ENCODE measurements around the gene RNF227.

The RNF227 gene

DNA sequence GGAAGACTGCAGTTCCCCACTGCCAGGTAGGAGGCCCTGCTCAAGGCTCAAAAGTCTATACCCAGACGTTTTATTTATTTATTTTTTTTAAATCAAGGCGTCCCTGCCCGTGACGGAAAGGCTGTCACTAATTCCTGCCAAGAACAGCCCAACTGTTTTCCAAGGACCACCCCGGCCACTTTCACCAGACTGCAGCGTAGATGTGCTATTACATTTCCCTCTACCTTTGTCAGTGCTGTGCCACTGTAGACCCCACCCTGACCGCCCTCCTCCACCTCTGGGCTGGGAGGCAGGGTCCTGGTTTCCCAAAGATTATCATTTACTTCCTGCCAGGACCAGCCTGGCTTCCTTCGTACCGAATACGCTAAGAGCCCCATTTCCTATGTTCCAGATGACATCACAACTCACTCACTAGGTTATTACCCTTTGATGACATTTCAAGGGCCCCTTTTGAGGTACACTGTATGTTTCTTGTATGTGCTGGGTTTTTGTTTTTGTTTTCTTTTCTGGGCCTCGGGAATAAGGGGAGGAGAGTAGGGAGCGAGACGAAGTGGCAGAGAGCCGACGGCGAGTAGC, 6.3 kb upstream of the RNF227 start:
- no peak for TF ChIP-seq ZC3H10 (CRISPR knock-in tag; IDR thresholded peaks at IDR 0.05)
- no peak for TF ChIP-seq TCF4 (CRISPR knock-in tag; IDR thresholded peaks at IDR 0.05; ENCODE audit: borderline replicate concordance)
- TF ChIP-seq ZFP3 (CRISPR knock-in tag; IDR thresholded peaks at IDR 0.05) = no peak
- TF ChIP-seq ARNTL (CRISPR knock-in tag; IDR thresholded peaks at IDR 0.05; ENCODE audit: borderline replicate concordance, low read depth) = no peak
- TF ChIP-seq PPARA (CRISPR knock-in tag; IDR thresholded peaks at IDR 0.05; ENCODE audit: borderline replicate concordance) = no peak
- TF ChIP-seq, protein P1, sequence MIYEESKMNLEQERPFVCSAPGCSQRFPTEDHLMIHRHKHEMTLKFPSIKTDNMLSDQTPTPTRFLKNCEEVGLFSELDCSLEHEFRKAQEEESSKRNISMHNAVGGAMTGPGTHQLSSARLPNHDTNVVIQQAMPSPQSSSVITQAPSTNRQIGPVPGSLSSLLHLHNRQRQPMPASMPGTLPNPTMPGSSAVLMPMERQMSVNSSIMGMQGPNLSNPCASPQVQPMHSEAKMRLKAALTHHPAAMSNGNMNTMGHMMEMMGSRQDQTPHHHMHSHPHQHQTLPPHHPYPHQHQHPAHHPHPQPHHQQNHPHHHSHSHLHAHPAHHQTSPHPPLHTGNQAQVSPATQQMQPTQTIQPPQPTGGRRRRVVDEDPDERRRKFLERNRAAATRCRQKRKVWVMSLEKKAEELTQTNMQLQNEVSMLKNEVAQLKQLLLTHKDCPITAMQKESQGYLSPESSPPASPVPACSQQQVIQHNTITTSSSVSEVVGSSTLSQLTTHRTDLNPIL (CRISPR knock-in tag; IDR thresholded peaks at IDR 0.05; ENCODE audit: low read depth) = no peak
- TF ChIP-seq ESRRG (CRISPR knock-in tag; IDR thresholded peaks at IDR 0.05) = no peak
- TF ChIP-seq SNAI2 (CRISPR knock-in tag; IDR thresholded peaks at IDR 0.05) = no peak
- TF ChIP-seq, protein P2, sequence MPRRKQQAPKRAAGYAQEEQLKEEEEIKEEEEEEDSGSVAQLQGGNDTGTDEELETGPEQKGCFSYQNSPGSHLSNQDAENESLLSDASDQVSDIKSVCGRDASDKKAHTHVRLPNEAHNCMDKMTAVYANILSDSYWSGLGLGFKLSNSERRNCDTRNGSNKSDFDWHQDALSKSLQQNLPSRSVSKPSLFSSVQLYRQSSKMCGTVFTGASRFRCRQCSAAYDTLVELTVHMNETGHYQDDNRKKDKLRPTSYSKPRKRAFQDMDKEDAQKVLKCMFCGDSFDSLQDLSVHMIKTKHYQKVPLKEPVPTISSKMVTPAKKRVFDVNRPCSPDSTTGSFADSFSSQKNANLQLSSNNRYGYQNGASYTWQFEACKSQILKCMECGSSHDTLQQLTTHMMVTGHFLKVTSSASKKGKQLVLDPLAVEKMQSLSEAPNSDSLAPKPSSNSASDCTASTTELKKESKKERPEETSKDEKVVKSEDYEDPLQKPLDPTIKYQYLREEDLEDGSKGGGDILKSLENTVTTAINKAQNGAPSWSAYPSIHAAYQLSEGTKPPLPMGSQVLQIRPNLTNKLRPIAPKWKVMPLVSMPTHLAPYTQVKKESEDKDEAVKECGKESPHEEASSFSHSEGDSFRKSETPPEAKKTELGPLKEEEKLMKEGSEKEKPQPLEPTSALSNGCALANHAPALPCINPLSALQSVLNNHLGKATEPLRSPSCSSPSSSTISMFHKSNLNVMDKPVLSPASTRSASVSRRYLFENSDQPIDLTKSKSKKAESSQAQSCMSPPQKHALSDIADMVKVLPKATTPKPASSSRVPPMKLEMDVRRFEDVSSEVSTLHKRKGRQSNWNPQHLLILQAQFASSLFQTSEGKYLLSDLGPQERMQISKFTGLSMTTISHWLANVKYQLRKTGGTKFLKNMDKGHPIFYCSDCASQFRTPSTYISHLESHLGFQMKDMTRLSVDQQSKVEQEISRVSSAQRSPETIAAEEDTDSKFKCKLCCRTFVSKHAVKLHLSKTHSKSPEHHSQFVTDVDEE (CRISPR knock-in tag; IDR thresholded peaks at IDR 0.05) = no peak
- TF ChIP-seq TOX (CRISPR knock-in tag; IDR thresholded peaks at IDR 0.05; ENCODE audit: borderline replicate concordance) = no peak
- TF ChIP-seq, protein P3, sequence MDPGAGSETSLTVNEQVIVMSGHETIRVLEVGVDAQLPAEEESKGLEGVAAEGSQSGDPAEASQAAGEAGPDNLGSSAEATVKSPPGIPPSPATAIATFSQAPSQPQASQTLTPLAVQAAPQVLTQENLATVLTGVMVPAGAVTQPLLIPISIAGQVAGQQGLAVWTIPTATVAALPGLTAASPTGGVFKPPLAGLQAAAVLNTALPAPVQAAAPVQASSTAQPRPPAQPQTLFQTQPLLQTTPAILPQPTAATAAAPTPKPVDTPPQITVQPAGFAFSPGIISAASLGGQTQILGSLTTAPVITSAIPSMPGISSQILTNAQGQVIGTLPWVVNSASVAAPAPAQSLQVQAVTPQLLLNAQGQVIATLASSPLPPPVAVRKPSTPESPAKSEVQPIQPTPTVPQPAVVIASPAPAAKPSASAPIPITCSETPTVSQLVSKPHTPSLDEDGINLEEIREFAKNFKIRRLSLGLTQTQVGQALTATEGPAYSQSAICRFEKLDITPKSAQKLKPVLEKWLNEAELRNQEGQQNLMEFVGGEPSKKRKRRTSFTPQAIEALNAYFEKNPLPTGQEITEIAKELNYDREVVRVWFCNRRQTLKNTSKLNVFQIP (CRISPR knock-in tag; IDR thresholded peaks at IDR 0.05; ENCODE audit: borderline replicate concordance, low read depth) = no peak

DNA sequence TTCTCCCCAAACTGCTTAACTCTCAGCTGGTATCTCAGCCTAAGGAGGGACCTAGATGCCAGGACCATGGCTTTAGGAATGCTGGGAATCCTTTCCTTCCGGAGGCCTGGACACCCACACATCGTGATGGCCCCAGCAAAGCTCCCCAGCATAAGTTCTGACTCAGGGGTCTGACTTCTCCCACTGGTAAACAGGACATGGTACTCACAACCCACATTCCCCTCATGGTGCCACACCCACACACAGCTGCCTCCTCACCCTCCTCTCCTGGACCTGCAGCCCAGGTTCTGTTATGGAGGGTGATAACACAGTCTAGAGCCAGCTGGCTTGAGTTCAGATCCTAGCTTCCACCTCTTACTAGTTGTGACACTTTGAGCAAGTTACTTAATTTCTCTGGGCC, 719 bp upstream of the RNF227 start:
- TF ChIP-seq ESRRG (CRISPR knock-in tag; IDR thresholded peaks at IDR 0.05) (no peak), ISL1 (CRISPR knock-in tag; IDR thresholded peaks at IDR 0.05) (no peak), BACH2 (CRISPR knock-in tag; IDR thresholded peaks at IDR 0.05; ENCODE audit: borderline replicate concordance) (no peak), RARB (CRISPR knock-in tag; IDR thresholded peaks at IDR 0.05) (no peak), ARNTL (CRISPR knock-in tag; IDR thresholded peaks at IDR 0.05; ENCODE audit: borderline replicate concordance, low read depth) (no peak), ZNF565 (CRISPR knock-in tag; conservative IDR thresholded peaks at IDR 0.05; ENCODE audit: low read depth) (no peak), SNAI2 (CRISPR knock-in tag; IDR thresholded peaks at IDR 0.05) (no peak), ZFP30 (CRISPR knock-in tag; IDR thresholded peaks at IDR 0.05) (no peak), ZFP3 (CRISPR knock-in tag; IDR thresholded peaks at IDR 0.05) (no peak), CSDC2 (CRISPR knock-in tag; IDR thresholded peaks at IDR 0.05) (no peak), PPARA (CRISPR knock-in tag; IDR thresholded peaks at IDR 0.05; ENCODE audit: borderline replicate concordance) (no peak), ZNF70 (CRISPR knock-in tag; IDR thresholded peaks at IDR 0.05) (no peak)
- TF ChIP-seq, protein P4, sequence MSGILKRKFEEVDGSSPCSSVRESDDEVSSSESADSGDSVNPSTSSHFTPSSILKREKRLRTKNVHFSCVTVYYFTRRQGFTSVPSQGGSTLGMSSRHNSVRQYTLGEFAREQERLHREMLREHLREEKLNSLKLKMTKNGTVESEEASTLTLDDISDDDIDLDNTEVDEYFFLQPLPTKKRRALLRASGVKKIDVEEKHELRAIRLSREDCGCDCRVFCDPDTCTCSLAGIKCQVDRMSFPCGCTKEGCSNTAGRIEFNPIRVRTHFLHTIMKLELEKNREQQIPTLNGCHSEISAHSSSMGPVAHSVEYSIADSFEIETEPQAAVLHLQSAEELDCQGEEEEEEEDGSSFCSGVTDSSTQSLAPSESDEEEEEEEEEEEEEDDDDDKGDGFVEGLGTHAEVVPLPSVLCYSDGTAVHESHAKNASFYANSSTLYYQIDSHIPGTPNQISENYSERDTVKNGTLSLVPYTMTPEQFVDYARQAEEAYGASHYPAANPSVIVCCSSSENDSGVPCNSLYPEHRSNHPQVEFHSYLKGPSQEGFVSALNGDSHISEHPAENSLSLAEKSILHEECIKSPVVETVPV (CRISPR knock-in tag; IDR thresholded peaks at IDR 0.05) = no peak
- TF ChIP-seq, protein P5, sequence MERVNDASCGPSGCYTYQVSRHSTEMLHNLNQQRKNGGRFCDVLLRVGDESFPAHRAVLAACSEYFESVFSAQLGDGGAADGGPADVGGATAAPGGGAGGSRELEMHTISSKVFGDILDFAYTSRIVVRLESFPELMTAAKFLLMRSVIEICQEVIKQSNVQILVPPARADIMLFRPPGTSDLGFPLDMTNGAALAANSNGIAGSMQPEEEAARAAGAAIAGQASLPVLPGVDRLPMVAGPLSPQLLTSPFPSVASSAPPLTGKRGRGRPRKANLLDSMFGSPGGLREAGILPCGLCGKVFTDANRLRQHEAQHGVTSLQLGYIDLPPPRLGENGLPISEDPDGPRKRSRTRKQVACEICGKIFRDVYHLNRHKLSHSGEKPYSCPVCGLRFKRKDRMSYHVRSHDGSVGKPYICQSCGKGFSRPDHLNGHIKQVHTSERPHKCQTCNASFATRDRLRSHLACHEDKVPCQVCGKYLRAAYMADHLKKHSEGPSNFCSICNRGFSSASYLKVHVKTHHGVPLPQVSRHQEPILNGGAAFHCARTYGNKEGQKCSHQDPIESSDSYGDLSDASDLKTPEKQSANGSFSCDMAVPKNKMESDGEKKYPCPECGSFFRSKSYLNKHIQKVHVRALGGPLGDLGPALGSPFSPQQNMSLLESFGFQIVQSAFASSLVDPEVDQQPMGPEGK (CRISPR knock-in tag; IDR thresholded peaks at IDR 0.05; ENCODE audit: borderline replicate concordance) = no peak
- TF ChIP-seq, protein P1 (CRISPR knock-in tag; IDR thresholded peaks at IDR 0.05; ENCODE audit: low read depth) = no peak
- TF ChIP-seq, protein P2 (CRISPR knock-in tag; IDR thresholded peaks at IDR 0.05) = no peak

More for the DNA sequence above, 6.3 kb upstream of the RNF227 start:
- no peak for ATAC-seq

More for the DNA sequence above, 719 bp upstream of the RNF227 start:
- no peak for ATAC-seq

Data from SK-N-SH treated with all-trans-retinoic acid at 6 μM for 48 hours (cell line).